PC-3 (cell line): ENCODE data around the gene DUOX2. TPM values are rescaled to one million over a fixed set of nuclear protein-coding genes. Genes with fewer than 3 reads are reported as not detected.

ENCODE experiments used
- ATAC-seq: fragments of 200-7000 bp; cut with Tn5 transposase; 2 replicates; pipeline ENCODE4 v1.9.1; 2020; ENCODE audit warnings: mild to moderate bottlenecking, moderate library complexity
- BruUV-seq: library from RNA; stranded (reverse); fragments of 400-500 nt; replicated peaks from 2 replicates; lab custom pipeline; 2021; lab: Mats Ljungman, UMichigan
- CTCF ChIA-PET: fragments of 300-600 bp; sonication (Branson Sonifier 250); formaldehyde crosslinking; loops from one replicate; lab custom pipeline; 2022; ENCODE audit warnings: antibody characterized with exemption; lab: Charles Lee
- POLR2A ChIA-PET: fragments of 300-600 bp; sonication (Branson Sonifier 250); formaldehyde crosslinking; loops from one replicate; lab custom pipeline; 2022; ENCODE audit warnings: antibody characterized with exemption; ENCODE audit not compliant: unreplicated experiment; lab: Charles Lee
- DNase-seq: peaks from one replicate; pipeline ENCODE4 v3.0.0-alpha.2; 2015
- H2AFZ ChIP-seq: fragments of 300-600 bp; sonication (generic); 2 replicates; pipeline ENCODE4 v1.6.0; 2016; ENCODE audit warnings: antibody characterized with exemption, low read length
- H3F3A ChIP-seq: fragments of 300-600 bp; sonication (generic); one replicate; pipeline ENCODE4 v1.6.0; 2017; ENCODE audit warnings: antibody characterized with exemption, low read length, control low read depth, mild to moderate bottlenecking; ENCODE audit not compliant: unreplicated experiment
- H3K27ac ChIP-seq: fragments of 300-600 bp; sonication (generic); 2 replicates; pipeline ENCODE4 v1.5.1; 2016; ENCODE audit warnings: mild to moderate bottlenecking, low read length
- H3K27me3 ChIP-seq: fragments of 300-600 bp; sonication (generic); 2 replicates; pipeline ENCODE4 v1.6.1; 2016; ENCODE audit warnings: low read length, mixed read lengths
- H3K36me3 ChIP-seq: fragments of 300-600 bp; sonication (generic); 2 replicates; pipeline ENCODE4 v1.6.1; 2016; ENCODE audit warnings: low read depth, mixed run types, low read length, mixed read lengths
- H3K4me1 ChIP-seq: fragments of 300-600 bp; sonication (generic); 2 replicates; pipeline ENCODE4 v1.5.1; 2016; ENCODE audit warnings: low read length; ENCODE audit not compliant: insufficient read depth
- H3K4me2 ChIP-seq: fragments of 300-600 bp; sonication (generic); 2 replicates; pipeline ENCODE4 v1.6.0; 2016; ENCODE audit warnings: low read length
- H3K4me3 ChIP-seq: fragments of 300-600 bp; sonication (generic); 2 replicates; pipeline ENCODE4 v1.5.1; 2016; ENCODE audit warnings: mild to moderate bottlenecking, low read length, mixed read lengths
- H3K79me2 ChIP-seq: fragments of 300-600 bp; sonication (generic); 2 replicates; pipeline ENCODE4 v1.6.1; 2017; ENCODE audit warnings: low read length, mixed read lengths
- H3K9ac ChIP-seq: fragments of 300-600 bp; sonication (generic); 2 replicates; pipeline ENCODE4 v1.6.0; 2016; ENCODE audit warnings: mild to moderate bottlenecking, low read length
- H3K9me2 ChIP-seq: fragments of 300-600 bp; sonication (generic); replicated peaks from 2 replicates; pipeline ENCODE4 v1.6.1; 2016; ENCODE audit warnings: mixed run types, low read length, mixed read lengths
- H3K9me3 ChIP-seq: fragments of 300-600 bp; sonication (generic); 2 replicates; pipeline ENCODE4 v1.6.1; 2016; ENCODE audit warnings: low read length, mixed read lengths
- H4K20me1 ChIP-seq: fragments of 300-600 bp; sonication (generic); 2 replicates; pipeline ENCODE4 v1.6.1; 2016; ENCODE audit warnings: low read length, mixed read lengths
- EZH2 ChIP-seq: fragments of 300-600 bp; sonication (generic); IDR thresholded peaks from one replicate; pipeline ENCODE4 v1.6.1; 2017; ENCODE audit warnings: antibody characterized with exemption, mild to moderate bottlenecking, low read length; ENCODE audit not compliant: unreplicated experiment
- EZH2phosphoT487 ChIP-seq: fragments of 300-600 bp; sonication (generic); IDR thresholded peaks from 2 replicates; pipeline ENCODE4 v1.6.1; 2018; ENCODE audit warnings: mild to moderate bottlenecking, antibody characterized with exemption, low read length, borderline replicate concordance
- intact Hi-C: fragments of 100-400 bp; cut with micrococcal nuclease; formaldehyde crosslinking; loops from 2 replicates; pipeline ENCODE4 v1.9.0; 2023
- total RNA-seq: library from RNA; depleted of rRNA; stranded (reverse); fragments of >200 nt; gene quantifications from 2 replicates; pipeline ENCODE4 v1.2.3, GENCODE V29; 2014
- TF ChIP-seq, protein P1 (sequence below): fragments of 300-600 bp; sonication (generic); conservative IDR thresholded peaks from 2 replicates; pipeline ENCODE4 v1.5.1; 2017; ENCODE audit warnings: antibody characterized with exemption, low read depth, mild to moderate bottlenecking, low read length

The DUOX2 gene
- total RNA-seq, 1 experiment from 2014 or later: not detected

DNA sequence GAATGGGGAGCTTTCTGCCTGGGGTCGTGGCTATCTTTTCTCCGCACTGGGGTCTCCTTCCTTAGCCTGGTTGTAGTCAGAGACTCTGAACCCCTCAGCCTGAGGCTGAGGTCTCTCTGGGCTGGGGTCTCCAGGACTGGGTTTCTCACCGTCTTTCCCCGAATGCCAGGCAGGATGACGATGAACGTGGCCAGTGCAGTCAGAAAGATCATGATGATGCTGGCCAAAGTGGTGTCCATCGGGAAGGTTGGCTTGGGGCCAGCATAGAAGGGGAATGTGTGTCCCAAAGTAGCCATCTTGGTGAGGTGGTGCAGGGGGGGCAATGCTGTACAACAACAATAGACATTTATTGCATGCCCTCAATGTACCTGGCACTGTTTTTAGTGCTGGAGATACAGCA, 8.7 kb upstream of the DUOX2 start:
- H4K20me1 ChIP-seq: no peaks in the 10 kb centered on the region
- H3K27ac ChIP-seq: no peak overlapping the region
- POLR2A ChIA-PET: no interaction called here
- H3K9me2 ChIP-seq: no peaks in the 10 kb centered on the region
- no peak overlapping the region for H3K9ac ChIP-seq
- H3F3A ChIP-seq: no peaks in the 10 kb centered on the region
- DNase-seq: no peak
- H2AFZ ChIP-seq: no peak overlapping the region
- intact Hi-C loops: loop anchor here (10.0 kb wide), 2 partner anchors 82 to 158 kb away; no protein-coding TSS in a partner anchor
- no peak for TF ChIP-seq EZH2
- TF ChIP-seq, protein P1, sequence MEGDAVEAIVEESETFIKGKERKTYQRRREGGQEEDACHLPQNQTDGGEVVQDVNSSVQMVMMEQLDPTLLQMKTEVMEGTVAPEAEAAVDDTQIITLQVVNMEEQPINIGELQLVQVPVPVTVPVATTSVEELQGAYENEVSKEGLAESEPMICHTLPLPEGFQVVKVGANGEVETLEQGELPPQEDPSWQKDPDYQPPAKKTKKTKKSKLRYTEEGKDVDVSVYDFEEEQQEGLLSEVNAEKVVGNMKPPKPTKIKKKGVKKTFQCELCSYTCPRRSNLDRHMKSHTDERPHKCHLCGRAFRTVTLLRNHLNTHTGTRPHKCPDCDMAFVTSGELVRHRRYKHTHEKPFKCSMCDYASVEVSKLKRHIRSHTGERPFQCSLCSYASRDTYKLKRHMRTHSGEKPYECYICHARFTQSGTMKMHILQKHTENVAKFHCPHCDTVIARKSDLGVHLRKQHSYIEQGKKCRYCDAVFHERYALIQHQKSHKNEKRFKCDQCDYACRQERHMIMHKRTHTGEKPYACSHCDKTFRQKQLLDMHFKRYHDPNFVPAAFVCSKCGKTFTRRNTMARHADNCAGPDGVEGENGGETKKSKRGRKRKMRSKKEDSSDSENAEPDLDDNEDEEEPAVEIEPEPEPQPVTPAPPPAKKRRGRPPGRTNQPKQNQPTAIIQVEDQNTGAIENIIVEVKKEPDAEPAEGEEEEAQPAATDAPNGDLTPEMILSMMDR: no peak
- no peak for TF ChIP-seq EZH2phosphoT487
- H3K4me2 ChIP-seq: no peak overlapping the region
- no peak overlapping the region for H3K4me3 ChIP-seq
- no peaks in the 10 kb centered on the region for H3K36me3 ChIP-seq
- ATAC-seq: no peak
- H3K4me1 ChIP-seq: peaks cover 17% of the 10 kb centered on the region
- H3K79me2 ChIP-seq: no peaks in the 10 kb centered on the region
- no peaks in the 10 kb centered on the region for H3K9me3 ChIP-seq
- no peaks in the 10 kb centered on the region for H3K27me3 ChIP-seq
- CTCF ChIA-PET: interaction anchor here (1.4 kb wide), 1 partner anchor 40 kb away, joined by 5 read pairs; no protein-coding TSS in a partner anchor
- BruUV-seq: no TSS peak

DNA sequence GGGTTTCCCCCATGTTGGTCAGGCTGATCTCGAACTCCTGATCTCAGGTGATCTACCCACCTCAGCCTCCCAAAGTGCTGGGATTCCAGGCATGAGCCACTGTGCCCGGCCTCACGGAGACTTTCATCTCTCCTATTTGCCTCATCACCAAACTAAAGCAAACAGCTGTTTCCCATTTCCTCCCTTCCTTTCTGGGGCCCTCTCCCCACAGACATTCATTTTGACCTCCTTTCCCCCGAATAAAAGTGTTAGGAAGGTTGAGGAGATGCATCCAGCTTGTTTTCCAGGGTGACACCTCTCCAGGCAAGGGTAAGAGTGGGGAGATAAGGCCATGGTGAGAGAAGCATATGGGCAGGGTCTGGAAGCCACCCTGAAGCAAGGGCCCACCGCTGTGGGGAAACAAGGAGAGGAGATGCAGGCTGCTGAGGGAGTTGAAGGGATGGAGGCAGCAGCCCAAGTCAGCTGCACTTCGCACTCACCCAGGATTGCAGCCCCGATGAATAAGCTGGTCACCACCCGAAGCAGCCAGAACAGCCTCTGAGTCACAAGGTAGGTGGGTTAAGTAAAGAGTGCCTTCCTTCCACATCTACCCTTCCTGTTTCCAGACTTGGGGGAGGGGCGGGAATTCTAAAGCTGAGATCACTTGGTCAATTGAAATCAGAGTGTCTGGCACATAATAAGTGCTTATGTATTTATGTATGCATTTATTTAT, 7.9 kb upstream of the DUOX2 start:
- H4K20me1 ChIP-seq: no peaks in the 10 kb centered on the region
- H3K9ac ChIP-seq: no peak overlapping the region

More for the DNA sequence above, 7.9 kb upstream of the DUOX2 start:
- BruUV-seq: no TSS peak
- intact Hi-C loops: loop anchor here (10.0 kb wide), 2 partner anchors 83 to 157 kb away; no protein-coding TSS in a partner anchor
- peak; percentile 92 for DNase-seq
- H3K79me2 ChIP-seq: no peaks in the 10 kb centered on the region
- H3F3A ChIP-seq: no peaks in the 10 kb centered on the region
- no peaks in the 10 kb centered on the region for H3K36me3 ChIP-seq
- 0 out of 2 replicates have a peak overlapping the region, but pooled peaks have one; percentile 18 for H3K27ac ChIP-seq
- H3K9me3 ChIP-seq: no peaks in the 10 kb centered on the region
- ChIA-PET POLR2A (interaction anchor here (0.6 kb wide), 1 partner anchor 428 kb away, joined by 3 read pairs; no protein-coding TSS in a partner anchor), CTCF (interaction anchor here (1.4 kb wide), 1 partner anchor 41 kb away, joined by 5 read pairs; no protein-coding TSS in a partner anchor)
- H3K27me3 ChIP-seq: no peaks in the 10 kb centered on the region
- H3K4me2 ChIP-seq: peak overlapping the region; percentile 57
- ATAC-seq: peak; percentile 82
- TF ChIP-seq EZH2phosphoT487 (no peak), EZH2 (no peak)
- TF ChIP-seq, protein P1: no peak
- peaks cover 17% of the 10 kb centered on the region for H3K4me1 ChIP-seq
- no peaks in the 10 kb centered on the region for H3K9me2 ChIP-seq
- H2AFZ ChIP-seq: no peak overlapping the region
- no peak overlapping the region for H3K4me3 ChIP-seq
